ENCODE results near the gene ZNF653. TPM values are rescaled to one million over a fixed set of nuclear protein-coding genes. Genes with fewer than 3 reads are reported as not detected.
"Not testable (repeated sequence)": the region's sequence is repeated elsewhere in the genome, so short reads cannot be mapped to it uniquely, and the experiment has no call there.

The ZNF653 gene
- polyA plus RNA-seq, 2 donors, result 6.2 to 9.2 TPM

DNA sequence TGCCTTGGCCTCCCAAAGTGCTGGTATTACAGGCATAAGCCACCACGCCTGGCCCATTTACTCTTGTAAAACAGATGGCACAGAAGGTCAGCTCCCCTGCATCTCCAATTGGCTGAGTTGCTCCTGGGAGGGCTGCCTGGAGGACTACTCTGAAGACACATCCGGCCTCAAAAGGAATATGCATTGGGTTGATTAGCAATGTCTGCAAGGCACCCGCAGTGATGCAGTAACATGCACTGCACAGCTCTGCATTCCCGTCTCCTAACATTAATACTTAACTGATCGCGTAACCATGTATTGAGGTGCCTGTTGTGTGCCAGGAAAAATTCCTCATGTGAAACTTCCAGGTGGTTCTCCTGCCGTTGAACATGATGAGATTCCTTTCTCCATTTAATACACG lies 29.8 kb downstream of the ZNF653 start:
- H3K4me3 ChIP-seq (ENCODE audit: low read depth in 1 of 2, low read length in 2 of 2), result no peak overlapping the region
- 68 to 78% methylated on average over 8 of the region's 8 CpGs for WGBS, 2 donors
- H3K27ac ChIP-seq (ENCODE audit: low read depth in 2 of 2, low read length in 1 of 2), result no peak overlapping the region
- peaks cover 1 to 5% of the 10 kb centered on the region in 2 donors for H3K4me1 ChIP-seq (ENCODE audit: control insufficient read depth in 2 of 2, insufficient read depth in 2 of 2, low read length in 1 of 2)
- H3K9me3 ChIP-seq (ENCODE audit: control insufficient read depth in 2 of 2, insufficient read depth in 1 of 2, low read depth in 1 of 2, low read length in 1 of 2), result no peaks in the 10 kb centered on the region
- H3K27me3 ChIP-seq (ENCODE audit: control insufficient read depth in 1 of 2, insufficient read depth in 2 of 2, low read length in 2 of 2), result peaks cover 0 to 6% of the 10 kb centered on the region in 2 donors
- no peaks in the 10 kb centered on the region for H3K36me3 ChIP-seq (ENCODE audit: control insufficient read depth in 2 of 2, insufficient read depth in 2 of 2, low read length in 1 of 2)

DNA sequence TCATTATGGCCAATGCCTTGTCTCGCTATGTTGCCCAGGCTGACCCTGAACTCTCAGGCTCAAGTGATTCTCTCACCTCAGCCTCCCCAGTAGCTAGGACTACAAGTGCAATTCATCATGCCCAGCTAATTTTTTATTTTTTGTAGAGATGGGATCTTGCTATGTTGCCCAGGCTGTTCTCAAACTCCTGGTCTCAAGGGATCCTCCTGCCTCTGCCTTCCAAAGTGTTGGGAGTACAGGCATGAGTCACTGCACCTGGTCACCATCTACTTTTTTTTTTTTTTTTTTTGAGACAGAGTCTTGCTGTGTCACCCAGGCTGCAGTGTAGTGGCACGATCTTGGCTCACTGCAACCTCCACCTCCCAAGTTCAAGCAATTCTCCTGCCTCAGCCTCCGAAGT lies 30.3 kb downstream of the ZNF653 start:
- H3K9me3 ChIP-seq (ENCODE audit: control insufficient read depth in 2 of 2, insufficient read depth in 1 of 2, low read depth in 1 of 2, low read length in 1 of 2); H3K4me3 ChIP-seq (ENCODE audit: low read depth in 1 of 2, low read length in 2 of 2); H3K36me3 ChIP-seq (ENCODE audit: control insufficient read depth in 2 of 2, insufficient read depth in 2 of 2, low read length in 1 of 2); H3K27me3 ChIP-seq (ENCODE audit: control insufficient read depth in 1 of 2, insufficient read depth in 2 of 2, low read length in 2 of 2); H3K27ac ChIP-seq (ENCODE audit: low read depth in 2 of 2, low read length in 1 of 2); H3K4me1 ChIP-seq (ENCODE audit: control insufficient read depth in 2 of 2, insufficient read depth in 2 of 2, low read length in 1 of 2): not testable (repeated sequence)
- WGBS, 2 donors, result 94 to 96% methylated on average over 3 of the region's 3 CpGs

DNA sequence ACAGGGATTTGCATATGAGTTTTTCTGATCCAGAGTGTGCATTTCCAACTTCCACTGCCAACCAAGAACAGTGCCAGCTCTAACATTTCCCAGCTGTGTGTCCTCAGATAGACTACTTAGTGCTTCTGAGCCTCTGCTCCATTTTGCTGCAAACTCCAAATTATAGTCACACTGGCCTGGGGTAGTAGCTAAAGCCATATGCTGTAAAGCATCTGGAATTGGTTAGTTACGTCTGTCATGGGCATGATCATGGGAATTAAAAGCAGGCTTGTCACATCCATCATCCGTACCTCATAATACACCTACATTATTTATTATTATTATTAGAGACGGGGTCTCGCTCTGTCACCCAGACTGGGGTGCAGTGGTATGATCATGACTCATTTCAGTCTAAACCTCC lies 31.9 kb downstream of the ZNF653 start:
- Histone ChIP-seq H3K27me3 (ENCODE audit: control insufficient read depth in 1 of 2, insufficient read depth in 2 of 2, low read length in 2 of 2) (no peaks in the 10 kb centered on the region), H3K36me3 (ENCODE audit: control insufficient read depth in 2 of 2, insufficient read depth in 2 of 2, low read length in 1 of 2) (no peaks in the 10 kb centered on the region), H3K4me3 (ENCODE audit: low read depth in 1 of 2, low read length in 2 of 2) (no peak overlapping the region), H3K4me1 (ENCODE audit: control insufficient read depth in 2 of 2, insufficient read depth in 2 of 2, low read length in 1 of 2) (no peaks in the 10 kb centered on the region), H3K9me3 (ENCODE audit: control insufficient read depth in 2 of 2, insufficient read depth in 1 of 2, low read depth in 1 of 2, low read length in 1 of 2) (no peaks in the 10 kb centered on the region), H3K27ac (ENCODE audit: low read depth in 2 of 2, low read length in 1 of 2) (no peak overlapping the region)
- 61 to 63% methylated on average over 4 of the region's 4 CpGs for WGBS, 2 donors

DNA sequence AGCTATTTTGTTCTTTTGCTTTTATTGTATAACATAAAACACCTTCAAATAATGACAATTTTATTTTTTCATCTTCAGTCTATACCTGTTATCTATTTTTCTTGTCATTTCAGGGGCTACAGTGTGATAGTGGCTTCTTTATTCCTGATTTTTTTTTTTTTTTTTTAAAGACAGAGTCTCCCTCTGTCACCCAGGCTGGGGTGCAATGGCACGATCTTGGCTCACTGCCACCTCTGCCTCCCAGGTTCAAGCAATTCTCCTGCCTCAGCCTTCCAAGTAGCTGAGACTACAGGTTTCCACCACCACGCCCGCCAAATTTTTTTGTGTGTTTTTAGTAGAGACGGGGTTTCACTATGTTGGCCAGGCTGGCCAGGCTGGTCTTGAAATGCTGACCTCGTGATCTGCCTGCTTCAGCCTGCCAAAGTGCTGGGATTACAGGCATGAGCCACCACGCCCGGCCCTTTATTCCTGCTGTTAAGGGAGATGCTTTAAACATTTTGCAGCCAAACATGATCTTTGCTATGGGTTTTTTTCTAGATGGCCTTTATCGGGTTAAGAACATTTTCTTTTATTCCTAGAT lies 37.3 kb downstream of the ZNF653 start:
- not testable (repeated sequence) for H3K4me1 ChIP-seq (ENCODE audit: control insufficient read depth in 2 of 2, insufficient read depth in 2 of 2, low read length in 1 of 2); H3K36me3 ChIP-seq (ENCODE audit: control insufficient read depth in 2 of 2, insufficient read depth in 2 of 2, low read length in 1 of 2); H3K9me3 ChIP-seq (ENCODE audit: control insufficient read depth in 2 of 2, insufficient read depth in 1 of 2, low read depth in 1 of 2, low read length in 1 of 2); H3K27ac ChIP-seq (ENCODE audit: low read depth in 2 of 2, low read length in 1 of 2); H3K27me3 ChIP-seq (ENCODE audit: control insufficient read depth in 1 of 2, insufficient read depth in 2 of 2, low read length in 2 of 2); H3K4me3 ChIP-seq (ENCODE audit: low read depth in 1 of 2, low read length in 2 of 2)
- 46 to 50% methylated on average over 8 of the region's 8 CpGs for WGBS, 2 donors

DNA sequence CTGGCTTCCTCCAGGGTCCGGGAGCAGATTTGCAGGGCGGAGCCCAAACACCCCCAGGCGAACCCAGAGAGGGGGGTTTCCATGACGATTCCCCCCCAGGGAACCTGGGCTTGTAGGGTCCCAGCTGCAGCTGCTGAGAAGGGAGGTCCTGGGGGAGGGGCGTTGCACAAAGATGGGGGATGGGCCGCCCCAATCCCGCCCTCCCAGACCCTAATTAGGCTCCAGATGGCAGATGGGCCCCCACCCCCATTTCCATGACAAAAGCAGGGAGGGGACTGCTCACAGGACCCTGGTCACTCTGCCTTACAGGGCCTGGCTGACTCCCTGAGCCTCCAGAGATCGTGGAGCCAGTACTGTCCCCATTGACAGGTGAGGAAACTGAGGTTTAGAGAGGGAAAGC lies 40.0 kb downstream of the ZNF653 start:
- no peaks in the 10 kb centered on the region for H3K36me3 ChIP-seq (ENCODE audit: control insufficient read depth in 2 of 2, insufficient read depth in 2 of 2, low read length in 1 of 2)
- H3K4me1 ChIP-seq (ENCODE audit: control insufficient read depth in 2 of 2, insufficient read depth in 2 of 2, low read length in 1 of 2), result no peaks in the 10 kb centered on the region
- H3K9me3 ChIP-seq (ENCODE audit: control insufficient read depth in 2 of 2, insufficient read depth in 1 of 2, low read depth in 1 of 2, low read length in 1 of 2), result no peaks in the 10 kb centered on the region
- no peaks in the 10 kb centered on the region for H3K27me3 ChIP-seq (ENCODE audit: control insufficient read depth in 1 of 2, insufficient read depth in 2 of 2, low read length in 2 of 2)
- H3K4me3 ChIP-seq (ENCODE audit: low read depth in 1 of 2, low read length in 2 of 2), result no peak overlapping the region
- no peak overlapping the region for H3K27ac ChIP-seq (ENCODE audit: low read depth in 2 of 2, low read length in 1 of 2)
- 35 to 47% methylated on average over 8 of the region's 8 CpGs for WGBS, 2 donors

DNA sequence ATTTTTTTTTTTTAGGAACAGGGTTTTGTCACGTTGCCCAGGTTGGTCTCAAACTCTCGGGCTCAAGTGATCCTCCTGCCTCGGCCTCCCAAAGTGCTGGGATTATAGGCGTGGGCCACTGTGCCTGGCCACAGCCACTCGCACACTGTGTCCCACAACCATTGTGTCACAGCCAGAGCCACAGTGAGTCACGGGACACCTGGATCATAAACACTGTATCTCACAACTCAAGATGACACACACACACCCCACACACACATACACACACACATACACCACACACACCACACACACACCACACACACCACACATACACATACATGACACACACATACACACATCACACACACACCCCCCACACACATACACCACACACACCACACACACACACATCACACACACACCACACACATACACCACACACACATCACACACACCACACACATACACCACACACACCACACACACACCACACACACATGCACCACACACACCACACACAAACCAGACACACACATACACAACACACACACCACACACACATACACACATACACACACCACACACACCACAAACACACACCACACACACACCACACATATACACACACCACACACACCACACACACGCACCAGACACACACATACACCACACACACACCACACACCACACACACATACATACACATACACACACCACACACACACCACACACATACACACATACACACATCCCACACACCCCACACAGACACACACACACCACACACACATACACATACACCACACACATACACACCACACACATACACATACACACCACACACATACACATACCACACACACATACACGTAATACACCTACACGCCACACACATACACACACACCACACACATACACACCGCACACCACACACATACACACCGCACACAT lies 41.0 kb downstream of the ZNF653 start:
- Histone ChIP-seq H3K4me3 (ENCODE audit: low read depth in 1 of 2, low read length in 2 of 2) (no peak overlapping the region), H3K9me3 (ENCODE audit: control insufficient read depth in 2 of 2, insufficient read depth in 1 of 2, low read depth in 1 of 2, low read length in 1 of 2) (no peaks in the 10 kb centered on the region), H3K4me1 (ENCODE audit: control insufficient read depth in 2 of 2, insufficient read depth in 2 of 2, low read length in 1 of 2) (no peaks in the 10 kb centered on the region), H3K27me3 (ENCODE audit: control insufficient read depth in 1 of 2, insufficient read depth in 2 of 2, low read length in 2 of 2) (no peaks in the 10 kb centered on the region), H3K27ac (ENCODE audit: low read depth in 2 of 2, low read length in 1 of 2) (no peak overlapping the region), H3K36me3 (ENCODE audit: control insufficient read depth in 2 of 2, insufficient read depth in 2 of 2, low read length in 1 of 2) (no peaks in the 10 kb centered on the region)
- WGBS, 2 donors, result 83 to 84% methylated on average over 11 of the region's 11 CpGs

DNA sequence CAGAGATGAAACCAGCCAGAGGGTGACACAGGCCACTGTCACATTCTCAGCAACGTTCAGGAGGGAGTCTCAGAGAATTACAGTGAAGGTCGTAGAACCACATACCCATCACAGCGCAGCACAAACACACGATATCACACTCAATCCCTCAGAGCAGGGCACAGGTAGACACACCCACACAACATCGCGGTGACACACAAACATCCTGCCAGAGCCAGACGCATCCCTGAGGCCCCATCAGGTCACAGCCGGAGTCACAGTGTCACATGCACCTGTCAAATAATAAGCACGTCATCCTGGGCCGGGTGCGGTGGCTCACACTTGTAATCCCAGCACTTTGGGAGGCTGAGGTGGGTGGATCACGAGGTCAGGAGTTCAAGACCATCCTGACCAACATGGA lies 42.2 kb downstream of the ZNF653 start:
- Histone ChIP-seq H3K9me3 (ENCODE audit: control insufficient read depth in 2 of 2, insufficient read depth in 1 of 2, low read depth in 1 of 2, low read length in 1 of 2) (no peaks in the 10 kb centered on the region), H3K4me3 (ENCODE audit: low read depth in 1 of 2, low read length in 2 of 2) (no peak overlapping the region), H3K4me1 (ENCODE audit: control insufficient read depth in 2 of 2, insufficient read depth in 2 of 2, low read length in 1 of 2) (no peaks in the 10 kb centered on the region), H3K36me3 (ENCODE audit: control insufficient read depth in 2 of 2, insufficient read depth in 2 of 2, low read length in 1 of 2) (no peaks in the 10 kb centered on the region), H3K27me3 (ENCODE audit: control insufficient read depth in 1 of 2, insufficient read depth in 2 of 2, low read length in 2 of 2) (no peaks in the 10 kb centered on the region), H3K27ac (ENCODE audit: low read depth in 2 of 2, low read length in 1 of 2) (no peak overlapping the region)
- WGBS, 2 donors, result 63 to 70% methylated on average over 12 of the region's 12 CpGs

DNA sequence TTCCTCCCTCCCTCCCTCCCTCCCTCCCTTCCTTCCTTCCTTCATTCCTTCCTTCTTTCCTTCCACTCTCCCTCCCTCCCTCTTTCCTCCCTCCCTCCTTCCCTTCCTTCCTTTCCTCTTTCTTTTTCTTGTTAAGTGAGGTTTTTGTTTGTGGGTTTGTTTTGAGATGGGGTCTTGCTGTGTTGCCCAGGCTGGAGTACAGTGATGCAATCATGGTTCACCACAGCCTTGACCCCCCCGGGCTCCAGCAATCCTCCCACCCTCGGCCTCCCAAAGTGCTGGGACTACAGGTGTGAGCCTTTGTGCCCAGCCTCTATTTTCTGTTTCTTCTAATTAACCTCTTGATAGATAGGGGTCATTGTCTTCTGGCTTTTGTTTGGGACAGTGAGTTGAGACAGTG lies 44.2 kb downstream of the ZNF653 start:
- WGBS, 2 donors, result 61 to 73% methylated on average over 2 of the region's 2 CpGs
- Histone ChIP-seq H3K27ac (ENCODE audit: low read depth in 2 of 2, low read length in 1 of 2) (no peak overlapping the region), H3K36me3 (ENCODE audit: control insufficient read depth in 2 of 2, insufficient read depth in 2 of 2, low read length in 1 of 2) (no peaks in the 10 kb centered on the region), H3K4me1 (ENCODE audit: control insufficient read depth in 2 of 2, insufficient read depth in 2 of 2, low read length in 1 of 2) (no peaks in the 10 kb centered on the region), H3K27me3 (ENCODE audit: control insufficient read depth in 1 of 2, insufficient read depth in 2 of 2, low read length in 2 of 2) (no peaks in the 10 kb centered on the region), H3K4me3 (ENCODE audit: low read depth in 1 of 2, low read length in 2 of 2) (no peak overlapping the region), H3K9me3 (ENCODE audit: control insufficient read depth in 2 of 2, insufficient read depth in 1 of 2, low read depth in 1 of 2, low read length in 1 of 2) (no peaks in the 10 kb centered on the region)

DNA sequence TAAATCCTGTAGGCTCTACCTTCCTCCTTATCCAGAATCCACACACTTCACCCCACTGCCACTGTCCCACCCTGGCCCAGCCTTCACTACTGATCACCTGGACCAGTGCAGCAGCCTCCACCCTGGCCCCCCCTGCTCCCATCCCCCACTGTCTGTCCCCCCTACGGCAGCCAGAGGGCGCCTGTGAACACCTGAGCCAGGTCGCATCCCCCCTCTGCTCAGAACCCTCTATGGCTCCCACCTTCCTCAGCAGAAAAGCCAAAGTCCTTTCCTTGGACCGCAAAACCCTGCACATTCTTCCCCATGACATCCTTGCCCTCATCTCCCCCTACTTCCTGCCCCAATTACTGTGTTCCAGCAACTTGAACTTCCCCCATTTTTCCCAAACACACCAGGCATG lies 45.4 kb downstream of the ZNF653 start:
- WGBS, 2 donors, result 51 to 58% methylated on average over 4 of the region's 4 CpGs

DNA sequence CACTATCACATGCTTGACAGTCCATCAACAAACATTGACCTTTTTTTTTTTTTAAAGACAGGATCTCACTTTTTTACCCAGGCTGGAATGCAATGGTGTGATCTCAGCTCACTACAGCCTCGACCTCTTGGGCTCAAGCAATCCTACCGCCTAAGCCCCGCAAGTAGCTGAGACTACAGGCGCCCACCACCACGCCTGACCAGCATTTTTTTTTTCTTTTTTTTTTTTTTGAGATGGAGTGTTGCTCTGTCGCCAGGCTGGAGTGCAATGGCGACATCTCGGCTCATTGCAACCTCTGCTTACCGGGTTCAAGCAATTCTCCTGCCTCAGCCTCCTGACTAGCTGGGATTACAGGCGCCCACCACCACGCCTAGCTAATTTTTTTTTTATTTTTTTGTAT lies 46.7 kb downstream of the ZNF653 start:
- H3K4me3 ChIP-seq (ENCODE audit: low read depth in 1 of 2, low read length in 2 of 2); H3K9me3 ChIP-seq (ENCODE audit: control insufficient read depth in 2 of 2, insufficient read depth in 1 of 2, low read depth in 1 of 2, low read length in 1 of 2); H3K27me3 ChIP-seq (ENCODE audit: control insufficient read depth in 1 of 2, insufficient read depth in 2 of 2, low read length in 2 of 2); H3K4me1 ChIP-seq (ENCODE audit: control insufficient read depth in 2 of 2, insufficient read depth in 2 of 2, low read length in 1 of 2); H3K27ac ChIP-seq (ENCODE audit: low read depth in 2 of 2, low read length in 1 of 2); H3K36me3 ChIP-seq (ENCODE audit: control insufficient read depth in 2 of 2, insufficient read depth in 2 of 2, low read length in 1 of 2): not testable (repeated sequence)
- 73 to 77% methylated on average over 11 of the region's 11 CpGs for WGBS, 2 donors

More for the DNA sequence above, 45.4 kb downstream of the ZNF653 start:
- Histone ChIP-seq H3K27me3 (ENCODE audit: control insufficient read depth in 1 of 2, insufficient read depth in 2 of 2, low read length in 2 of 2) (no peaks in the 10 kb centered on the region), H3K4me1 (ENCODE audit: control insufficient read depth in 2 of 2, insufficient read depth in 2 of 2, low read length in 1 of 2) (no peaks in the 10 kb centered on the region), H3K4me3 (ENCODE audit: low read depth in 1 of 2, low read length in 2 of 2) (no peak overlapping the region), H3K36me3 (ENCODE audit: control insufficient read depth in 2 of 2, insufficient read depth in 2 of 2, low read length in 1 of 2) (no peaks in the 10 kb centered on the region), H3K9me3 (ENCODE audit: control insufficient read depth in 2 of 2, insufficient read depth in 1 of 2, low read depth in 1 of 2, low read length in 1 of 2) (no peaks in the 10 kb centered on the region), H3K27ac (ENCODE audit: low read depth in 2 of 2, low read length in 1 of 2) (no peak overlapping the region)

Measured in esophagus (tissue), 2 donors.